ENCODE data around the gene PCP4.
"Not testable (repeated sequence)": the region's sequence is repeated elsewhere in the genome, so short reads cannot be mapped to it uniquely, and the experiment has no call there.

The PCP4 gene

GRCh38 chr21:39866093-39866492, 1.1 kb upstream of the PCP4 start:
- no peak for DNase-seq (ENCODE audit: low spot score)

GRCh38 chr21:39869141-39869818, 2.0 kb downstream of the PCP4 start:
- DNase-seq (ENCODE audit: low spot score) = no peak

- DNase-seq (ENCODE audit: low spot score) = no peak
These were observed 6.4 kb downstream of the PCP4 start for GRCh38 chr21:39873687-39874086.

- no peak for DNase-seq (ENCODE audit: low spot score)
These were observed 7.0 kb downstream of the PCP4 start for GRCh38 chr21:39874206-39874605.

DNA sequence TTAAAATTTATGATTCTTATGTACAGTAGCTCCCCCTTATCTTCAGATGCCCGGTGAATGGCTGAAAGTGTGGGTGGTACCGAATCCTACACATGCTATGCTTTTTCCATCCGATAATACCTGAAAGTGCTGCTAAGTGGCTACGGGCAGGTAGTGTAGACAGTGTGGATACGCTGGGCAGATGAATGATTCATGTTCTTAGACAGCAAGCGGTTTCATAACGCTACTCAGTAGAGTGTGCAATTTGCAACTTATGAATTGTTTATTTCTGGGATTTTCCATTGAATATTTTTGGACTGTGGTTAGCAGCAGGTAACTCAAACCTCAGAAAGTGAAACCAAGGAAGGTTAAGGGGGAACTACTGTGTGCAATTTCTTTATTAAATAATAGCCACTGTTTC, 7.5 kb downstream of the PCP4 start:
- DNase-seq (ENCODE audit: low spot score) = no peak

DNA sequence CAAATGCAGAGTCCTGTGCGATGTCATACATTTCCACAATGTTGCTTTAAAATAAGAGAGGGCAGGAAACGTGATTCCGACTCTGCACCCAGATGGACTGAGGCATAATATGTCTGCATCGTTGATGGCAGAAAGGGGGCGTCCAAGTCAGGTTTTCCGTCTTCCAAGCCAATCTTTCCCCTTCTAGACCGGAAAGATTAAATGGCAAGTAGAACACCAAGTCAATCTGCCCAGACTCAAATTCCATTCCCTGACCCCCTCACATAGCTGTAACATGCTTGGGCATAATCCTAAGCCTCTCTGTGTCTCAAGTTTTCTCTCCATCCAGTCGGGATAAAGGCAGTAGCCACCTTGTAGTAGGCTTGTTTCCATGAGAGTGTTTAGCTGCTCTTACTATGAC, 14.4 kb downstream of the PCP4 start:
- DNase-seq (ENCODE audit: low spot score) = no peak

GRCh38 chr21:39882151-39882838, 15.1 kb downstream of the PCP4 start:
- no peak for DNase-seq (ENCODE audit: low spot score)

- no peak for DNase-seq (ENCODE audit: low spot score)
These were observed 15.6 kb downstream of the PCP4 start for GRCh38 chr21:39882839-39883195.

GRCh38 chr21:39885119-39885848, 18.0 kb downstream of the PCP4 start:
- no peak for DNase-seq (ENCODE audit: low spot score)

- no peak for DNase-seq (ENCODE audit: low spot score)
These were observed 21.6 kb downstream of the PCP4 start for GRCh38 chr21:39888848-39889247.

- no peak for DNase-seq (ENCODE audit: low spot score)
These were observed 23.9 kb downstream of the PCP4 start for GRCh38 chr21:39891111-39891510.

DNA sequence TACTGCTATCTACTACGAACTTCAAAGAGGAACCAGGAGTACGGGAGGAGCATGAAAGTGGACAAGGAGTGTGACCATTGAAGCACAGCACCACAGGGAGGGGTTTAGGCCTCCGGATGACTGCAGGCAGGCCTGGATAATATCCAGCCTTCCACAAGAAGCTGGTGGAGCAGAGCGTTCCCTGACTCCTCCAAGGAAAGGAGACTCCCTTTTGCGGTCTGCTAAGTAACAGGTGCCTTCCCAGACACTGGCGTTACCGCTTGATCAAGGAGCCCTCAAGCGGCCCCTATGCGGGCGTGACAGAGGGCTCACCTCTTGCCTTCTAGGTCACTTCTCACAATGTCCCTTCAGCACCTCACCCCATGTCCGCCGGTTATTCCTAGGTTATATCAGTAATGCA, 24.6 kb downstream of the PCP4 start:
- not testable (repeated sequence) for DNase-seq (ENCODE audit: low spot score)

- no peak for DNase-seq (ENCODE audit: low spot score)
These were observed 33.3 kb downstream of the PCP4 start for GRCh38 chr21:39900491-39900890.

- no peak for DNase-seq (ENCODE audit: low spot score)
These were observed 33.7 kb downstream of the PCP4 start for GRCh38 chr21:39900911-39901310.

DNA sequence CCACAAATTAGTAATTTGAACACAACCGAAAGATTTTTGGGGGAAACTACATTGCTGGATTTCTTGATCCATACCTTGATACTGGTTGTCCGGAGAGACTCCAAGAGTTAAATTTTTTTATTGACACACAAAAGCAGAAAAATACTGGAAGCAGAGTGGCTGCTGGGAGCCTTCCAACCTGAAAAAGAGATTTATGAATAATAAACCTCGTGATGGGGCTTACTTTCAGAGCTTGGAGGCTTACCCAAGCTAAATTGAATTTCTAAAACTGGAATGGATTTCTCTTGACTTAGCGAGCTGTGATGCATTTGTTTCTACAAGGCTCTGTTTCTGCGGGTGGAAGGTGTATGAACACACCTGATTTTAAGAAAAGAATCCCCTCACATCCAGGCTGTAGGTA, 35.7 kb downstream of the PCP4 start:
- DNase-seq (ENCODE audit: low spot score) = no peak

GRCh38 chr21:39904457-39904856, 37.2 kb downstream of the PCP4 start:
- no peak for DNase-seq (ENCODE audit: low spot score)

- DNase-seq (ENCODE audit: low spot score) = no peak
These were observed 41.2 kb downstream of the PCP4 start for GRCh38 chr21:39908265-39908923.

- no peak for DNase-seq (ENCODE audit: low spot score)
These were observed 44.3 kb downstream of the PCP4 start for GRCh38 chr21:39911286-39912199.

DNA sequence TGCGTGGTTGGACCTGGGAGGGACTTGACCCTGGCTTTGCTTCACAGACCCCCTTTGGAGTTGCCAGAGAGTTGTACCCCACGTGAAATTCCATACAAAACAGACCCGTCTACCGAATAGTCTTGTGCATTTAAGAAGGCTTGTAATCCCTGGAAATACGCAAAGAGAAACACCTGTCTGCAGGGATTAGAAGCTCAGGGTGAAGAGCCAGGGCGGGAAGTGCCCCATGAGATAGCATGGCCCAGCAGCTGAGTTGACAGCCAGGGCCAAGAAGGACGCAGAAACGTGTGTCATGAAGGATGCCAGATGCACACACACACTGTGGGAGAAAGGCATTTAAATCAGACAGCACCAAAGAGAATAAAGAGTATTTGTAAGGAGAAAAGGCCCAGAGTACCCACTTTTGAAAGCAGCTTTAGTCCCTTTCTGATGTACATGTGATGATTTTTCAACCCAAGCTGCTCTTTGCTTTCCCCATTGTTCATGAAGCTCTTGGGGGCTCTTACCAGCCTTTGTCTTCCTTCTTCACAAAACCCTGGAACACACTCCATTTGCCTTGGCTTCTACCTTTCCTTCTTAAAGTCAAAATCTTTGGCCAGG, 46.6 kb downstream of the PCP4 start:
- no peak for DNase-seq (ENCODE audit: low spot score)

GRCh38 chr21:39915881-39916280, 48.6 kb downstream of the PCP4 start:
- DNase-seq (ENCODE audit: low spot score) = no peak

DNA sequence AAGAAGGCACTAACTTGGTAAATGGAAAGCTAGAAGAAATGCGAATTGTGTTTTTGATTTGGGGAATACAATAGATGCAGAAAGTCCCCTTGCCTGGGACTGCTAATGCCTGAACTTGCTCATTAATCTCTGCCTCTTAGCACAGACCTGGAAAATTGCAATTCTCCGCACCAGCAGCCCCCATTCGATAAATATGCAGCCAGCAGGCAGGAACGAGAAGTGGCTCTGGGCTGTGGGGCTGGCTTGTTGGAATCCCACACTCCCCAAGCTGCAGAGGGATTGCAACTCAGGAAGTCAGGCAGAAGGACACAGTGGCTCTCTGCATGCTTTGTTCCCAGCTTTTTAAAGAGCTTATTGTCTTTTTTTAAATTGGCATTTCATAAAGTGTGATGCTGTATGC, 51.3 kb downstream of the PCP4 start:
- no peak for DNase-seq (ENCODE audit: low spot score)
